Common myeloid progenitor, CD34-positive (primary cell): ENCODE data around the gene MCTP2.
A peak's percentile ranks its signal among the peaks of the same experiment; 100 is the strongest.

Experiments
- CTCF ChIA-PET: fragments of 350-600 bp; sonication (Branson Sonifier 250); formaldehyde crosslinking; loops from one replicate; lab custom pipeline; 2021; ENCODE audit warnings: antibody characterized with exemption; lab: Charles Lee
- POLR2A ChIA-PET: fragments of 350-600 bp; sonication (Branson Sonifier 250); formaldehyde crosslinking; loops from one replicate; lab custom pipeline; 2021; ENCODE audit warnings: antibody characterized with exemption; lab: Charles Lee
- DNase-seq, 3 donors: peaks; one replicate each; pipeline versions ENCODE4 v3.0.0 to v3.0.0-alpha.2; 2013
- H3K27ac ChIP-seq, 2 experiments: 1 replicate in 1 of 2; 2 replicates in 1 of 2; pipeline ENCODE4 v1.7.0; 2013; ENCODE audit warnings: inconsistent platforms in 2 of 2, low read length in 2 of 2, mild to moderate bottlenecking in 2 of 2, low read depth in 1 of 2, moderate library complexity in 1 of 2; ENCODE audit not compliant: severe bottlenecking in 2 of 2, insufficient read depth in 1 of 2, poor library complexity in 1 of 2
- H3K27me3 ChIP-seq, 5 experiments: replicated peaks in 2 of 5; 1 replicate in 3 of 5; 2 replicates in 2 of 5; pipeline versions ENCODE4 v1.6.1 to v1.7.0; 2013; ENCODE audit warnings: low read length in 4 of 5, mild to moderate bottlenecking in 2 of 5, moderate library complexity in 2 of 5, inconsistent platforms in 1 of 5; ENCODE audit not compliant: insufficient read depth in 5 of 5, control insufficient read depth in 4 of 5
- H3K36me3 ChIP-seq, 4 experiments: 1 replicate in 2 of 4; 2 replicates in 2 of 4; pipeline versions ENCODE4 v1.6.1 to v1.7.0; 2013; ENCODE audit warnings: low read length in 3 of 4, control low read depth in 1 of 4, mild to moderate bottlenecking in 1 of 4; ENCODE audit not compliant: control insufficient read depth in 4 of 4, insufficient read depth in 4 of 4
- H3K4me1 ChIP-seq, 4 experiments: 1 replicate in 3 of 4; 2 replicates in 1 of 4; pipeline versions ENCODE4 v1.6.1 to v1.7.1; 2013; ENCODE audit warnings: low read length in 3 of 4, mild to moderate bottlenecking in 3 of 4, control low read depth in 1 of 4, inconsistent platforms in 1 of 4, moderate library complexity in 1 of 4; ENCODE audit not compliant: control insufficient read depth in 4 of 4, insufficient read depth in 4 of 4; ENCODE audit errors: control extremely low read depth in 1 of 4
- H3K4me3 ChIP-seq, 7 experiments: 1 replicate in 4 of 7; 2 replicates in 3 of 7; pipeline versions ENCODE4 v1.5.1 to v1.7.0; 2013; ENCODE audit warnings: mild to moderate bottlenecking in 7 of 7, low read length in 6 of 7, moderate library complexity in 6 of 7, inconsistent platforms in 2 of 7, low read depth in 2 of 7, control low read depth in 1 of 7; ENCODE audit not compliant: insufficient read depth in 4 of 7, control insufficient read depth in 1 of 7; ENCODE audit errors: extremely low read depth in 1 of 7
- H3K9me3 ChIP-seq, 5 experiments: 1 replicate in 4 of 5; 2 replicates in 1 of 5; pipeline versions ENCODE4 v1.6.1 to v1.7.1; 2013; ENCODE audit warnings: low read length in 4 of 5, mild to moderate bottlenecking in 2 of 5, inconsistent platforms in 1 of 5, low read depth in 1 of 5, moderate library complexity in 1 of 5; ENCODE audit not compliant: control insufficient read depth in 4 of 5, insufficient read depth in 2 of 5; ENCODE audit errors: control extremely low read depth in 1 of 5
- WGBS: methylation state at CpG from one replicate; pipeline ENCODE4 v1.1.5; 2013; ENCODE audit not compliant: insufficient coverage; 5-methylcytosine and 5-hydroxymethylcytosine counted together

The MCTP2 gene

GRCh38 chr15:94198633-94199032 is 32.7 kb upstream of the MCTP2 start:
- ChIA-PET CTCF (interaction anchor here (1.0 to 1.5 kb wide), 2 partner anchors 9 kb away, joined by 3 to 6 read pairs; no protein-coding TSS in a partner anchor), POLR2A (no interaction called here)
- WGBS, result no CpG with 5 or more reads among the region's 2 CpGs
- H3K9me3 ChIP-seq, result no peaks in the 10 kb centered on the region
- H3K4me1 ChIP-seq, result peaks cover 0 to 31% (median 5%) of the 10 kb centered on the region in 4 experiments
- no peak overlapping the region for H3K4me3 ChIP-seq
- DNase-seq, result no peak
- no peaks in the 10 kb centered on the region for H3K27me3 ChIP-seq
- H3K36me3 ChIP-seq, result no peaks in the 10 kb centered on the region
- no peak overlapping the region for H3K27ac ChIP-seq

- H3K27me3 ChIP-seq, result no peaks in the 10 kb centered on the region
- H3K4me3 ChIP-seq, result no peak overlapping the region
- H3K4me1 ChIP-seq, result peaks cover 0 to 37% (median 9%) of the 10 kb centered on the region in 4 experiments
- no peaks in the 10 kb centered on the region for H3K36me3 ChIP-seq
- ChIA-PET POLR2A (no interaction called here), CTCF (interaction anchor here (0.8 to 1.5 kb wide), 3 partner anchors 10 to 32 kb away, joined by 3 to 6 read pairs (median 3); no protein-coding TSS in a partner anchor)
- no peaks in the 10 kb centered on the region for H3K9me3 ChIP-seq
- WGBS, result 100% methylated on average over 2 of the region's 3 CpGs
- H3K27ac ChIP-seq, result no peak overlapping the region
- no peak for DNase-seq
Measured at GRCh38 chr15:94199725-94200124, 31.6 kb upstream of the MCTP2 start.

DNA sequence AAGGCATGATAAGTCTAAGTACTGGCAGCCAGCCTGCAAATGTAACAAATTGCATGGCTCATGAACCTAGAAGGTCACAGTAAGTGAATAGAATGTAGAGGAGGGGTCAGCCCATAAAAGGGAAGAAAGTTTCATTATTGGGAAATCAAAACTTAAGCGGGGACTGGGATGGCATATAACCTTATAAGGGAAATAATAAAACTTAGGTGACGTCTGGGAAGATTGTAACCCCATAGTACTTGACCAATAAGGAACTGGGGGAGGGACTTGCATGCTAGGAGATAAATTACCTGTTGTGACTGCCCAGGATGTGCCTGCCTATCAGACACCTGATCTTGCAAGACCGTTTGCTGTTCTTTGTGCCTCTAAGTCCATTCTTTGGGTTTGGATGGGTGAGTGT is 28.1 kb upstream of the MCTP2 start:
- peak in 2 of 3 donors; percentile 8 to 26 for DNase-seq
- H3K36me3 ChIP-seq, result no peaks in the 10 kb centered on the region
- H3K4me3 ChIP-seq, result no peak overlapping the region
- ChIA-PET POLR2A (no interaction called here), CTCF (interaction anchor here (0.6 to 1.3 kb wide), 5 partner anchors 14 to 120 kb away, joined by 3 to 8 read pairs (median 4); partner anchors contain the start of gene MCTP2)
- no peak overlapping the region for H3K27ac ChIP-seq
- no peaks in the 10 kb centered on the region for H3K27me3 ChIP-seq
- WGBS, result 69% methylated on average over 2 of the region's 3 CpGs
- peaks cover 10 to 55% (median 35%) of the 10 kb centered on the region in 4 experiments for H3K4me1 ChIP-seq
- H3K9me3 ChIP-seq, result no peaks in the 10 kb centered on the region

DNA sequence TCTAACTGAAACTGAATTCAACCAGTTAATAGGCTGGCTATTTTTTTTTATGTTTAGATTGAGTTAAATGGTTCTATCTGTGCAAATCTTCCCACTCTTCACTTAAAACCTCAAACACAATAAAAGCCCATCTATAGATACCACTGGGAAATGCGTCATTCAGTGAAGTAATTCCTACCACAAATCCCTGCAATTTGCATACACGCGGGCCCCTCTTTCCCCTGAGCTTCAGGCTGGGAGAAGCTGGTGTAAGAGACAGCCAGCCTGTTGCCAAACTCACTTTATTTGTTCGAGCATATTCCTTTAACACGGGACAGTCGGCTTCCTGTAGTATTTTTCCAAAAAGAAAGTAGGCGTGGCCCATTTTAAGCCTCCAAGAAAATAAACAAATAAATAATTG is 26.0 kb upstream of the MCTP2 start:
- peaks cover 10 to 47% (median 33%) of the 10 kb centered on the region in 4 experiments for H3K4me1 ChIP-seq
- H3K36me3 ChIP-seq, result no peaks in the 10 kb centered on the region
- H3K27ac ChIP-seq, result peak overlapping the region in 1 of 2 experiments; percentile 74
- POLR2A ChIA-PET, result interaction anchor here (1.0 kb wide), 1 partner anchor 26 kb away, joined by 6 read pairs; the partner anchor contains the start of gene MCTP2
- H3K9me3 ChIP-seq, result no peaks in the 10 kb centered on the region
- peak; percentile 73 to 77 (median 74) for DNase-seq
- CTCF ChIA-PET, result interaction anchor here (0.6 to 1.0 kb wide), 2 partner anchors 39 to 82 kb away, joined by 3 to 4 read pairs; no protein-coding TSS in a partner anchor
- H3K4me3 ChIP-seq, result peak overlapping the region in 3 of 7 experiments; percentile 14 to 28 (median 24)
- 64% methylated on average over 5 of the region's 7 CpGs for WGBS
- H3K27me3 ChIP-seq, result no peaks in the 10 kb centered on the region

GRCh38 chr15:94206463-94207167 is 24.7 kb upstream of the MCTP2 start:
- Histone ChIP-seq H3K27ac (peak overlapping the region; percentile 13 to 74), H3K27me3 (no peaks in the 10 kb centered on the region), H3K9me3 (no peaks in the 10 kb centered on the region), H3K4me1 (peaks cover 10 to 47% (median 33%) of the 10 kb centered on the region in 4 experiments), H3K36me3 (no peaks in the 10 kb centered on the region), H3K4me3 (peak overlapping the region in 6 of 7 experiments; percentile 26 to 73 (median 52))
- ChIA-PET POLR2A (interaction anchor here (0.8 to 1.6 kb wide), 4 partner anchors 22 to 81 kb away, joined by 3 to 5 read pairs (median 4); partner anchors contain the start of gene MCTP2), CTCF (no interaction called here)
- 8% methylated on average over 5 of the region's 11 CpGs for WGBS
- DNase-seq, result peak; percentile 92 to 98 (median 97)

DNA sequence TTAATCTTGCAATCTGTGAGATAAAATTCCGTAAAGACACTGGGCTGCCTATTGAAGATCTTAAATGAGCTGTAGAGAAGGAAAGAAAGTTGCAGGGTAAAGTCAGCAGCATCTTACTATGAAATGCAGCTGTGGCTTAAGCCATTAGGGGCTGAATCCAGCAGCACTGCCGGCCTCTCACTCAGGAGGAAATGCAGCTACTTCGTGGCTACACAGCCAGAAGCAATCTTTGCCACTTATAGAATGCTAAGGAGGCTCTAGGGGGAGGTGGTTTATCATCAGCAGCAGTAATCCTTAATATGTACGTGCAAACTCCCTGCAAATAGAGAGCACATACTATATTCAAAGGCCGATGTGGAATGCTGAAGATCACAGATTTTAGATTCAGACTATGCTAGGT is 19.1 kb upstream of the MCTP2 start:
- CTCF ChIA-PET, result interaction anchor here (1.0 to 1.4 kb wide), 4 partner anchors 19 to 115 kb away, joined by 3 to 4 read pairs (median 4); partner anchors contain the start of gene MCTP2
- H3K9me3 ChIP-seq, result no peaks in the 10 kb centered on the region
- no peak overlapping the region for H3K27ac ChIP-seq
- H3K4me3 ChIP-seq, result no peak overlapping the region
- H3K27me3 ChIP-seq, result no peaks in the 10 kb centered on the region
- no peak for DNase-seq
- H3K36me3 ChIP-seq, result no peaks in the 10 kb centered on the region
- H3K4me1 ChIP-seq, result peaks cover 3 to 19% (median 17%) of the 10 kb centered on the region in 4 experiments
- WGBS, result 64% methylated on average over 4 of the region's 5 CpGs
- POLR2A ChIA-PET, result interaction anchor here (1.0 kb wide), 1 partner anchor 19 kb away, joined by 3 read pairs; the partner anchor contains the start of gene MCTP2

DNA sequence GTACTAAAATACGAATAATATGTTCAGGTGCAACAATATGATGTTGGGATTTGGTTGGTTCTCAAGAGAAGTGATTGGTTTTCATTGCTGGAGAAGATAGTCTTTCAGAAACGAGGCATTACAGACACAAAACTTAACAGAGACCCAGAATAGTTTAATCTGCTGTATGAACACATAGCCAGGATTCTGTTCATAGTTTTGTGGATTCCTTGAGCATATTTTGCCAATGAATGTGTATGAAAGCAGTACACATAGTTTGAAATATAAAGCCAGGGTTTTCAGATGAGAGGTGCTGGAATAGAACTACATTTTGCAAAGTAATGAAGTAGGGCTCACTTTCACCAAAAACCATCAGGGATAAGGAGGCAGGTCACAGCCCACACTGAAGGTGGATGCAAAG is 5.7 kb upstream of the MCTP2 start:
- WGBS, result no CpG with 5 or more reads among the region's 2 CpGs
- no peak for DNase-seq

More for the DNA sequence above, 5.7 kb upstream of the MCTP2 start:
- H3K9me3 ChIP-seq, result no peaks in the 10 kb centered on the region
- no peak overlapping the region for H3K27ac ChIP-seq
- ChIA-PET POLR2A (no interaction called here), CTCF (interaction anchor here (1.4 kb wide), 1 partner anchor 25 kb away, joined by 3 read pairs; no protein-coding TSS in a partner anchor)
- H3K4me1 ChIP-seq, result peaks cover 16 to 35% (median 25%) of the 10 kb centered on the region in 4 experiments
- no peak overlapping the region for H3K4me3 ChIP-seq
- no peaks in the 10 kb centered on the region for H3K27me3 ChIP-seq
- no peaks in the 10 kb centered on the region for H3K36me3 ChIP-seq
